Caco-2 (cell line): ENCODE measurements around the gene TMEFF2. TPM values are rescaled to one million over a fixed set of nuclear protein-coding genes. Genes with fewer than 3 reads are reported as not detected.

Experiments used
- BruUV-seq: library from RNA; stranded (reverse); fragments of 400-500 nt; replicated peaks from 2 replicates; lab custom pipeline; 2021; lab: Mats Ljungman, UMichigan
- CTCF ChIA-PET: fragments of 300-600 bp; sonication (Branson Sonifier 250); formaldehyde crosslinking; loops from one replicate; lab custom pipeline; 2022; ENCODE audit warnings: antibody characterized with exemption; lab: Charles Lee
- POLR2A ChIA-PET: fragments of 300-600 bp; sonication (Branson Sonifier 250); formaldehyde crosslinking; loops from one replicate; lab custom pipeline; 2022; ENCODE audit warnings: antibody characterized with exemption; lab: Charles Lee
- DNase-seq, 2 experiments: peaks; one replicate each; pipeline versions ENCODE4 v3.0.0 to v3.0.0-alpha.2; 2020 to 2022
- H3K27me3 ChIP-seq: replicated peaks from 2 replicates; pipeline ENCODE4 v1.6.0; 2011; ENCODE audit warnings: low read length; ENCODE audit not compliant: control insufficient read depth, insufficient read depth
- H3K36me3 ChIP-seq: 2 replicates; pipeline ENCODE4 v1.5.1; 2011; ENCODE audit warnings: low read length; ENCODE audit not compliant: control insufficient read depth, insufficient read depth
- H3K4me1 ChIP-seq: fragments of 250-450 bp; sonication (Bioruptor Pico); 2 replicates; pipeline ENCODE4 v1.5.1; 2020; ENCODE audit warnings: mild to moderate bottlenecking
- H3K4me3 ChIP-seq: 2 replicates; pipeline ENCODE4 v1.5.1; 2011; ENCODE audit warnings: low read depth, mild to moderate bottlenecking, control low read depth, low read length
- H3K9me3 ChIP-seq: fragments of 250-450 bp; sonication (Bioruptor Pico); 2 replicates; pipeline ENCODE4 v1.5.1; 2020; ENCODE audit warnings: mild to moderate bottlenecking, moderate library complexity
- H3K27ac Mint-ChIP-seq: one replicate; pipeline ENCODE4 v1.8.0; 2022; ENCODE audit warnings: mixed read lengths; ENCODE audit not compliant: unreplicated experiment
- H3K27me3 Mint-ChIP-seq: one replicate; pipeline ENCODE4 v1.8.0; 2022; ENCODE audit warnings: mixed read lengths; ENCODE audit not compliant: insufficient read depth, unreplicated experiment
- H3K36me3 Mint-ChIP-seq: one replicate; pipeline ENCODE4 v1.8.0; 2022; ENCODE audit warnings: mild to moderate bottlenecking, mixed read lengths; ENCODE audit not compliant: insufficient read depth, unreplicated experiment
- H3K4me1 Mint-ChIP-seq: one replicate; pipeline ENCODE4 v1.8.0; 2022; ENCODE audit warnings: low read depth, mixed read lengths; ENCODE audit not compliant: unreplicated experiment
- H3K4me3 Mint-ChIP-seq: one replicate; pipeline ENCODE4 v1.8.0; 2022; ENCODE audit warnings: mild to moderate bottlenecking, moderate library complexity, mixed read lengths; ENCODE audit not compliant: unreplicated experiment
- H3K9me3 Mint-ChIP-seq: one replicate; pipeline ENCODE4 v1.8.0; 2022; ENCODE audit warnings: mixed read lengths; ENCODE audit not compliant: unreplicated experiment
- intact Hi-C: fragments of 100-400 bp; cut with micrococcal nuclease; formaldehyde crosslinking; loops from one replicate; pipeline ENCODE4 v1.10.0; 2022; ENCODE audit not compliant: unreplicated experiment
- total RNA-seq: library from RNA; stranded (reverse); gene quantifications from 2 replicates; pipeline ENCODE4 v1.2.3, GENCODE V29; 2022
- TF ChIP-seq, protein P1 (sequence below), 2 experiments: fragments of 200-600 bp in 1 of 2; IDR thresholded peaks; 1 replicate in 1 of 2; 2 replicates in 1 of 2; pipeline versions ENCODE4 v1.5.1 to v1.8.0; 2011 to 2022; ENCODE audit warnings: antibody characterized with exemption in 1 of 2, control low read depth in 1 of 2, inconsistent platforms in 1 of 2, low read depth in 1 of 2, low read length in 1 of 2, mild to moderate bottlenecking in 1 of 2, moderate library complexity in 1 of 2; ENCODE audit not compliant: insufficient read depth in 1 of 2, severe bottlenecking in 1 of 2, unreplicated experiment in 1 of 2

Gene TMEFF2
- total RNA-seq, 1 experiment from 2014 or later = not detected

- CTCF ChIA-PET = no interaction called here
- H3K27me3 ChIP-seq = no peaks in the 10 kb centered on the region
- no peaks in the 10 kb centered on the region for H3K4me1 Mint-ChIP-seq
- peaks cover 4% of the 10 kb centered on the region for H3K27me3 Mint-ChIP-seq
- no peaks in the 10 kb centered on the region for H3K9me3 ChIP-seq
- TF ChIP-seq, protein P1, sequence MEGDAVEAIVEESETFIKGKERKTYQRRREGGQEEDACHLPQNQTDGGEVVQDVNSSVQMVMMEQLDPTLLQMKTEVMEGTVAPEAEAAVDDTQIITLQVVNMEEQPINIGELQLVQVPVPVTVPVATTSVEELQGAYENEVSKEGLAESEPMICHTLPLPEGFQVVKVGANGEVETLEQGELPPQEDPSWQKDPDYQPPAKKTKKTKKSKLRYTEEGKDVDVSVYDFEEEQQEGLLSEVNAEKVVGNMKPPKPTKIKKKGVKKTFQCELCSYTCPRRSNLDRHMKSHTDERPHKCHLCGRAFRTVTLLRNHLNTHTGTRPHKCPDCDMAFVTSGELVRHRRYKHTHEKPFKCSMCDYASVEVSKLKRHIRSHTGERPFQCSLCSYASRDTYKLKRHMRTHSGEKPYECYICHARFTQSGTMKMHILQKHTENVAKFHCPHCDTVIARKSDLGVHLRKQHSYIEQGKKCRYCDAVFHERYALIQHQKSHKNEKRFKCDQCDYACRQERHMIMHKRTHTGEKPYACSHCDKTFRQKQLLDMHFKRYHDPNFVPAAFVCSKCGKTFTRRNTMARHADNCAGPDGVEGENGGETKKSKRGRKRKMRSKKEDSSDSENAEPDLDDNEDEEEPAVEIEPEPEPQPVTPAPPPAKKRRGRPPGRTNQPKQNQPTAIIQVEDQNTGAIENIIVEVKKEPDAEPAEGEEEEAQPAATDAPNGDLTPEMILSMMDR (IDR thresholded peaks at IDR 0.05; ENCODE audit: insufficient read depth in 1 of 2, low read depth in 1 of 2, low read length in 1 of 2, severe bottlenecking in 1 of 2, unreplicated experiment in 1 of 2) = no peak
- no peaks in the 10 kb centered on the region for H3K4me1 ChIP-seq
- no peaks in the 10 kb centered on the region for H3K36me3 ChIP-seq
- no peak overlapping the region for H3K4me3 ChIP-seq
- POLR2A ChIA-PET = no interaction called here
- no peak for DNase-seq
- no peaks in the 10 kb centered on the region for H3K36me3 Mint-ChIP-seq
- no peak overlapping the region for H3K4me3 Mint-ChIP-seq
- H3K27ac Mint-ChIP-seq = no peak overlapping the region
- no TSS peak for BruUV-seq
- H3K9me3 Mint-ChIP-seq = no peaks in the 10 kb centered on the region
- intact Hi-C loops = loop anchor here (5.0 kb wide), 1 partner anchor 217 kb away; no protein-coding TSS in a partner anchor
These were observed 249.1 kb downstream of the TMEFF2 start for GRCh38 chr2:191945623-191946022.

GRCh38 chr2:191942739-191943103 is 252.0 kb downstream of the TMEFF2 start:
- DNase-seq = no peak
- Mint-ChIP-seq H3K4me3 (no peak overlapping the region), H3K27me3 (peaks cover 6% of the 10 kb centered on the region), H3K36me3 (no peaks in the 10 kb centered on the region), H3K9me3 (no peaks in the 10 kb centered on the region), H3K4me1 (no peaks in the 10 kb centered on the region), H3K27ac (no peak overlapping the region)
- Histone ChIP-seq H3K4me1 (no peaks in the 10 kb centered on the region), H3K27me3 (no peaks in the 10 kb centered on the region), H3K36me3 (no peaks in the 10 kb centered on the region), H3K4me3 (no peak overlapping the region), H3K9me3 (no peaks in the 10 kb centered on the region)
- CTCF ChIA-PET = no interaction called here
- POLR2A ChIA-PET = no interaction called here
- TF ChIP-seq, protein P1 (IDR thresholded peaks at IDR 0.05; ENCODE audit: insufficient read depth in 1 of 2, low read depth in 1 of 2, low read length in 1 of 2, severe bottlenecking in 1 of 2, unreplicated experiment in 1 of 2) = no peak
- BruUV-seq = no TSS peak
- intact Hi-C loops = no loop called here

GRCh38 chr2:191942090-191942738 is 252.5 kb downstream of the TMEFF2 start:
- no peaks in the 10 kb centered on the region for H3K9me3 Mint-ChIP-seq
- intact Hi-C loops = no loop called here
- TF ChIP-seq, protein P1 (IDR thresholded peaks at IDR 0.05; ENCODE audit: insufficient read depth in 1 of 2, low read depth in 1 of 2, low read length in 1 of 2, severe bottlenecking in 1 of 2, unreplicated experiment in 1 of 2) = no peak
- BruUV-seq = no TSS peak
- no peaks in the 10 kb centered on the region for H3K27me3 ChIP-seq
- H3K9me3 ChIP-seq = no peaks in the 10 kb centered on the region
- H3K4me3 ChIP-seq = no peak overlapping the region
- no peaks in the 10 kb centered on the region for H3K36me3 ChIP-seq
- H3K36me3 Mint-ChIP-seq = no peaks in the 10 kb centered on the region
- peaks cover 6% of the 10 kb centered on the region for H3K27me3 Mint-ChIP-seq
- no peaks in the 10 kb centered on the region for H3K4me1 Mint-ChIP-seq
- no peak overlapping the region for H3K4me3 Mint-ChIP-seq
- CTCF ChIA-PET = no interaction called here
- H3K4me1 ChIP-seq = no peaks in the 10 kb centered on the region
- POLR2A ChIA-PET = no interaction called here
- no peak for DNase-seq
- no peak overlapping the region for H3K27ac Mint-ChIP-seq
